GM21529 (cell line): ENCODE data around the gene ADAMTS19.

Experiments used
- ATAC-seq: cut with Tn5 transposase; IDR thresholded peaks from one replicate; pipeline ENCODE4 v1.9.1; 2021; ENCODE audit not compliant: unreplicated experiment

The ADAMTS19 gene

DNA sequence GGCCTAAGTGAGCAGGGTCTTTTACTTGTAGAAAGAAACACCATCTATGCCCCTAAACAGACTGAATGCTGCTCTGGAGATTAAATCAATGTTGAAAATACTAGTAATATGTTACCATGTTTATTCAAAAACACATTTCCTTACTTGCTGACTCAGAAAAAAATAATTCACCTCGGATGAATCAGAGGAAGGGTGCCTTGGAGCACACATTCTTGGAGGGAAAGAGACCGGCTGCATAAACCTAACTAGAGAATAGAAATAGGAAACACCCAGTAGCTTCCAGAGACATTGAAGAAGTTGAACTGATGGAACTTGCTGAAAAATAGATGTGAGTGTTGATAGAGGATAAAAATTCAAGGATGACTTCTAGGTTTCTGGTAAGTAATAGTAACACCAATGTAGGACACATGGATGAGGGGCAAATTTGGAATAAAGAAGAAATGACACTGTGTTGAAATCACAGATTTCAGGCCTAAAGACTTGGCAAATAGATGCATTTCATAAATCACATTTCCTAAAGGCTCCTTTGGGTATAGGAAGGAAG, 210.9 kb downstream of the ADAMTS19 start:
- no peak for ATAC-seq

- no peak for ATAC-seq
Measured at GRCh38 chr5:129672006-129672405, 211.9 kb downstream of the ADAMTS19 start.

GRCh38 chr5:129679671-129680070, 219.6 kb downstream of the ADAMTS19 start:
- no peak for ATAC-seq

GRCh38 chr5:129687941-129688340, 227.8 kb downstream of the ADAMTS19 start:
- no peak for ATAC-seq

DNA sequence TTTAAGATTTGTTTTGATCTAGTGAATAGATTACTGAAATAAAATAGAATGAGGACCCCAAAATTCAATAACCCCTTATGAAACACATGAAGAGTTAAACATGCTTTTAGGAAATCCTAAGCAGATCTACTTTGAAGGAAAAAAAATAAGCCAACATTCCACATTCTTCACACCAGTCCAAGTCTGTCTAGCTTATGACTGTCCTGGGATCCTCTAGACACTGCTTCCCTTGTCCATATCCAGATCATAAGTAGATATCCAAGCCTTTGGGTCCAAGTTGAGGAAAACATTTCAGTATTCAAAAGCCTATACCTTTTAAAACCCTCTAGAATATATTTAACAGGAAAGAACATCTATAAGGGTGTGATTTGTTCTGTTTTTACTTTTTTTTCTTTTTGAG, 228.9 kb downstream of the ADAMTS19 start:
- ATAC-seq = no peak

DNA sequence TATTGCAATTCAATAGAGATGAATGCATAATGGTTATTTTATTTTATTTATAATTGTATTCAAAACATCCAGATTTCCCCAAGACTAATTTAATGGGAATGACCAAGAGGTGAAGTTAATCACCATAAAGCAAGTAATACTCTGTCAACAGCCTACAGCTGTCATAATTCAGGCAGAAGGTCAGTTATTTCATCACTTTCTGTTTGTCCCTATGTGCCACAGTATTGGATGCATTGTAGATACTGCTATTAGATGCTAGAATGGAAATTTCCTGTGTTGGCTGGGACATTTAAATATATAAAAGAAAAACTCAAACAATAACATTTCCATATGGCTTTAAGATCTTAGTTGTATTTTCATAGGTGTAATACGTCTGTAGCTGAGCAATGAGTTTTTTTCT, 231.1 kb downstream of the ADAMTS19 start:
- no peak for ATAC-seq

DNA sequence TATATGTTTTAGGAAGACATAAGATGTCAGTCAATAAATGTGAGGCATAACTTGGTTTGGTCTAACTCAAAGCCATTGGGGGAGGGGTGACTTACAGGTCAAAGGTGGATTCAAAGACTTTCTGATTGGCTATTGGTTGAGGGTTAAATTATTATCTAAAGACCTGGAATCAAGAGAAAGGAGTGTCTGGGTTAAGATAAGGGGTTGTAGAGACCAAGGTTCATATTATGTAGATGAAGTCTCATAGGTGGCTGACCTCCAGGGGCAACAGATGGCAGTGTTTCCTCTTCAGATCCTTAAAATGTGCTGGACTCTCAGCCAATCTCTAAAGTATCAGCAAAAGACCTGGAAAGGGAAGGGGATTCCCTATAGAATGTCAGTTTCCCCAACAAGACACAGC, 236.5 kb downstream of the ADAMTS19 start:
- no peak for ATAC-seq

DNA sequence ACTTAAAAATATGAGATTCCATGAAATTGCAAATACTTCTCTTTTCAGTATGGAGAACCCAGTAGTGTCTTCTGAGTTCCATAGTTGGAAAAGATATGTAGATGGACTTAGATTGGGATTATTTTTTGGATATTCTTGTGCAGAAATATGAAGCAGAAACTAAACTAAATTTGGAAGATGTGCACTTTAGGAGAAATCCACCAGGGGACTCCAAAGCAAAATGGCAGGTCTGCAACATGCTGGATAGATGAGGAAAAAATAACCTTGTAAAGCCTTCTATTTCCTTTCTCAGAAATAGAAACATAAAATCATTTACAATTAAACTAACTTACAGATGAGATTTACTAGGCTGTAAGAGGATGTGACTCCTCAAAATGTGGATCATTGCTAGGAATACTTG, 238.6 kb downstream of the ADAMTS19 start:
- ATAC-seq = no peak

DNA sequence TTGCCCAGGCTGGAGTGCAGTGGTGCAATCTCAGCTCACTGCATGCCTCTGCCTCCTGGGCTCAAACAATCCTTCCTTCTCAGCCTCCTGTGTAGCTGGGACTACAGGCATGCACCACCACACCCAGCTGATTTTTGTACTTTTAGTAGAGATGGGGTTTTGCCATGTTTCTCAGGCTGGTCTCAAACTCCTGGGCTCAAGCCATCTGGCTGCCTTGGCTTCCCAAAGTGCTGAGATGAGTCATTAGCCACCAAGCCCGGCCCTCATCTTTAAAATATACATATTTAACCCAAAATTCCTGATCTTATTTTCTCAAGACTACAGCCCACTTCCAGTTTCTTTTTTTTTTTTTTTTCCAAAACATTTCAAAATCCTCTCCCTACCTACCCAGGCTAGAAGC, 256.1 kb downstream of the ADAMTS19 start:
- ATAC-seq = no peak

- no peak for ATAC-seq
Measured at GRCh38 chr5:129716651-129717050, 256.6 kb downstream of the ADAMTS19 start.

DNA sequence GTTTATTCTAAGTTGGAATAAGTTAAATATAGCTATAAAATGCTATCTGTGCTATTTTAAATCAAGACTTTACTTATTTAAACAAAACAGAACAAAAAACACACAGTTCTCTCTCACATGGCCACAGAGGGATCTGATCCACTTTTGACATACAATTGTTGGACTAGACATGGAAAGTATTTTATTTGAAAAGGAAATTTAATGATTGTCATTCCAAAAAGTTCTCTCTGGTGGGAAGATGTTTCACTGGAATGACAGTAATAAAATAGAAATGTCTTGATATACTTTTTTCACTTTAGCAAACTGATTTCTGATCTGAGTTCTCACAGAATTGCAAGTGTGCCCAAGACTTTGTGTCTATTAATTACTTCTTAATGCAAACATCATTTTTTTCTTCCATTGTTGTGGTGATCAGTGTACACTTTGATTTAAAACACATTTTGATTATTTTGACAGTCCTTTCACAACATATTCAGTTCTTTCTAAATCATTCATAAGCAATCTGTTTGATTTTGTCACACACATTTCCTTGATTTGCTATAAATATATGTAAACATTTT, 257.7 kb downstream of the ADAMTS19 start:
- ATAC-seq = no peak

DNA sequence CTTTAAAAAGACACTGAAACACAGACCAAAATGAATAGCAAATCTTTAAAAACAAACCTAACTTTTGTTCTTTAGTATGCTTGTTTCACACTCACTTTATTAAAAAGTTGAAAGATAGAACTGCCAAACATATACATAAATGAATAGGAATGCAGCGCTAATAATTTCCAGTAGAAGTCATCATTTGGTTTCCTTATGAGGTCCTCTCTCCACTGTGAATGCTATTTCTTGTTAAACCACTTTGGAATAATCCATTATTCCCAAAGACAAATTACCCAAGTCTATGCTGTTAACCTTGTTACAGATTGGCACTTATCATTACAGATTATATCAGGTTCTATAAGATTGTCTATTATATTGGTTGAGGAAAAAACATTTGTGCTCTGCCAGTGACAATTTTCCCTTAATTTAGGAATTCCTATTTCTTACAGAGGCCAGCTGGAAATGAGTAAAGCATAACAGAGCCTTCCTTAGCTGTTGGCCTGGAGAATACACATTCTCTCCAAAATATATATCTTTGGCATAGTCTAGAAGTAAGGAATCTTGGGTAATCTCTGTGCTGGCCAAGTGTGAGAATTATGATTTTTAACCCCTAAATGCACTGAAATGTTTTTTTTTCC, 258.5 kb downstream of the ADAMTS19 start:
- ATAC-seq = no peak

- ATAC-seq = no peak
Measured at GRCh38 chr5:129724222-129724621, 264.1 kb downstream of the ADAMTS19 start.

DNA sequence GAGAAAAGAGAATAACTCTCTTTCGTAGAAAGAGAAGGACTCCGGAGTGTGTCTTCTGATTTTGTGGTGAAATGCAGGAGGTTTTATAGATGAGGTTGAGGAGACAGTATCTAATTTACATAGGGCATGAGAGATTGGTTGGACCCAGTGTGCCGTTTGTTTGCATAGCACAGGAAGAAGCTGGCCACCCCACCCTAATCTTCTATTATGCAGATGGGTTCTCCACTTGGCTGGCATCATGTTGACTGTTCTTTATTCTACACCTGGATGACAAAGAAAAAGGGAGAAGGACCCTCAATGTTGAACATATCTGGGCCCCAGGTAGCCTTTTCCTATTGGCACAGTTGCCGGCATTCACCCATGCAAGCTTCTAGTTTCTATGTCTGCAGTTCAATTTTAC, 264.5 kb downstream of the ADAMTS19 start:
- no peak for ATAC-seq

DNA sequence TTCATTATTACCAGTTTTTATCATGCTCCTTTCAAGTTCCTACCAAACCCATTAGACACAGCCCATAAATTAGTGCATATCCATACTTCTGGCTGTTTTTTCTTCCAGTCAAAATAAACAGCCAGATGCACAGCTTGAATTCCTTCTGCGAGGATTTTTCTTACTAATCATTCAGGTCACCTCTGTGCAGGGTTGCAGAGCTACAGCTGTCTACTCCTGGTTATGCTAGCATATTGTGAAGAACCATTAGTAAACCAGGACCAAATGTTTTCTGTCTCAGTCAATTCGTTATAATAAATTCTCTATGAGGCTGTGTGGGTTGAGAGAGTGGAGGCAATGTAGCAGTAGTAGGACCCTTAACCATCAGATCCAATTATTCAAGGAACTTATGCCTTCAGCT, 279.7 kb downstream of the ADAMTS19 start:
- ATAC-seq = no peak

DNA sequence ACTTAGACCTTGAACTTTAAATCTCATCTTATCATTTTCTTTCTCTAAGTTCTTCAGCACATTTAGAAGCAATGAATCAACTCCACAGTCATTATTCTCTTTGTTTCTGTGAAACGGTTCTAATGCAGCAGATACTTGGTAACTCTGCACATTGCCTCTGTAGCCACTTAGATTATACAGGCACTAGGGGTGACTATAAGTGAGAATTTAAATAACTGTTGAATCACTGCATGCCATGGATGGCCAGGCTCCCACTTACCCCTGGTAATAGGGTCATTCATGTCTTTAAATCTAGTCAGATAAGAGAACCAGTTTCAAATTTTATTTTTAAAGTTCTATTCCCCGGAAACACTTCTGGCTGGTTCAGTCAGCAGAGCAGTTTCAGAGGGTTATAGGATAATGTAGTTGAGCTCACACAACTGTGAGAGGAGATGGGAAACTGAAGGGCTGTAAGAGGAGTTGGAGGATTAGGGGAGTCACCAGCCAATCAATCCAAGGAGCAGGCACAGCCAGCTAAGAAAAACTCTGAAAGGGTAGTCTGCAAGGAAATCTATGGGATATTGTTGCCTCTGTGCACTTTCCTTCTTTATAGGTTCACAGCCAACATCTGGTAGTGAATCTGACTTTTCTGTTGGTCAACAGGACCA, 283.6 kb downstream of the ADAMTS19 start:
- no peak for ATAC-seq

DNA sequence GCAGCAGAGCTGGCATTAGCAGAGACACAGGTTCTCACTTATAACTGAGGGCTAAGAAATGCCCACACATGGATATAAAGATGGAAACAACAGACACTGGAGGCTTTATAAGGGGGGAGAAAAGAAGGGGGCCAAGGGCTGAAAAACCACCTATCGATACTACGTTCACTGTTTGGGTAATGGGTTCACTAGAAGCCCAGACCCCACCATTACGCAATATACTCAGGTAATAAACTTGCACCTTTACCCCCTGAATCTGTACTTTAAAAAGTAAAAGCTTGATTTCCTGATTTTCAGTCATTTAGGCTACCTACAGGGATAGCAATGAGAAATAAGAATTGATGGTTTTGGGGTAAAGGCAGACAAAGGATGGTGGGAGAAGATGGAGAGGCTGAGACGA, 285.9 kb downstream of the ADAMTS19 start:
- ATAC-seq = no peak

DNA sequence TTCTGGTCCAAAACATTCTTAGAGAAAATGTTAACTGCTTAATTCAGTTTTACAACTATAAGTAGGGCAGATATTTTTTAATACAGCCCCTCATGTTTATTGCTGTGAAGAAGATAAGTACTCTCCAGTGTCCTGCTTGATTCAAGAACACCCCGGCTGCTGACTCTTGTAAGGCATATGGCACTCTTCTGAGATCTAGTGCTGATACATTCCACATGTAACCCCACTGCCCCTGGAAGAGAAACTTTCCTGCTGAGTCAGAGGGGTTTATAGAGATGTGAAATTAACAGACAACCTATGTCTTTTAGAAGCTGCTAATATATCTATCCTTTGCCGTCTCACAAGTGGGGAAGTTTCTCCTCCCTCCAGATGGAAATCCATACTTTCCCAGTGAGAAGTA, 286.8 kb downstream of the ADAMTS19 start:
- no peak for ATAC-seq

- no peak for ATAC-seq
Measured at GRCh38 chr5:129747572-129748407, 287.7 kb downstream of the ADAMTS19 start, which contains the start of gene MINAR2. Gene MINAR2, plus strand, starts transcription at chr5:129748094. Its CDS starts 97 bp downstream, at chr5:129748191.

- no peak for ATAC-seq
Measured at GRCh38 chr5:129748913-129749880, 289.1 kb downstream of the ADAMTS19 start.
